Measurements from ENCODE around the gene FBXW4.

The FBXW4 gene

GRCh38 chr10:101694674-101695403 is at the start of gene FBXW4 (continued):
- TF ChIP-seq, protein P1, sequence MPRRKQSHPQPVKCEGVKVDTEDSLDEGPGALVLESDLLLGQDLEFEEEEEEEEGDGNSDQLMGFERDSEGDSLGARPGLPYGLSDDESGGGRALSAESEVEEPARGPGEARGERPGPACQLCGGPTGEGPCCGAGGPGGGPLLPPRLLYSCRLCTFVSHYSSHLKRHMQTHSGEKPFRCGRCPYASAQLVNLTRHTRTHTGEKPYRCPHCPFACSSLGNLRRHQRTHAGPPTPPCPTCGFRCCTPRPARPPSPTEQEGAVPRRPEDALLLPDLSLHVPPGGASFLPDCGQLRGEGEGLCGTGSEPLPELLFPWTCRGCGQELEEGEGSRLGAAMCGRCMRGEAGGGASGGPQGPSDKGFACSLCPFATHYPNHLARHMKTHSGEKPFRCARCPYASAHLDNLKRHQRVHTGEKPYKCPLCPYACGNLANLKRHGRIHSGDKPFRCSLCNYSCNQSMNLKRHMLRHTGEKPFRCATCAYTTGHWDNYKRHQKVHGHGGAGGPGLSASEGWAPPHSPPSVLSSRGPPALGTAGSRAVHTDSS (tag by site-specific recombination; IDR thresholded peaks at IDR 0.05) = no peak; the same call in none of the 2 replicates
- no peak; the same call in 1 of the 2 replicates for TF ChIP-seq MYNN (tag by site-specific recombination; IDR thresholded peaks at IDR 0.05; ENCODE audit: borderline replicate concordance)
- TF ChIP-seq ZNF114 (tag by site-specific recombination; IDR thresholded peaks at IDR 0.05) = no peak
- TF ChIP-seq, protein P2, sequence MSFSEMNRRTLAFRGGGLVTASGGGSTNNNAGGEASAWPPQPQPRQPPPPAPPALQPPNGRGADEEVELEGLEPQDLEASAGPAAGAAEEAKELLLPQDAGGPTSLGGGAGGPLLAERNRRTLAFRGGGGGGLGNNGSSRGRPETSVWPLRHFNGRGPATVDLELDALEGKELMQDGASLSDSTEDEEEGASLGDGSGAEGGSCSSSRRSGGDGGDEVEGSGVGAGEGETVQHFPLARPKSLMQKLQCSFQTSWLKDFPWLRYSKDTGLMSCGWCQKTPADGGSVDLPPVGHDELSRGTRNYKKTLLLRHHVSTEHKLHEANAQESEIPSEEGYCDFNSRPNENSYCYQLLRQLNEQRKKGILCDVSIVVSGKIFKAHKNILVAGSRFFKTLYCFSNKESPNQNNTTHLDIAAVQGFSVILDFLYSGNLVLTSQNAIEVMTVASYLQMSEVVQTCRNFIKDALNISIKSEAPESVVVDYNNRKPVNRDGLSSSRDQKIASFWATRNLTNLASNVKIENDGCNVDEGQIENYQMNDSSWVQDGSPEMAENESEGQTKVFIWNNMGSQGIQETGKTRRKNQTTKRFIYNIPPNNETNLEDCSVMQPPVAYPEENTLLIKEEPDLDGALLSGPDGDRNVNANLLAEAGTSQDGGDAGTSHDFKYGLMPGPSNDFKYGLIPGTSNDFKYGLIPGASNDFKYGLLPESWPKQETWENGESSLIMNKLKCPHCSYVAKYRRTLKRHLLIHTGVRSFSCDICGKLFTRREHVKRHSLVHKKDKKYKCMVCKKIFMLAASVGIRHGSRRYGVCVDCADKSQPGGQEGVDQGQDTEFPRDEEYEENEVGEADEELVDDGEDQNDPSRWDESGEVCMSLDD (tag by site-specific recombination; IDR thresholded peaks at IDR 0.05) = peak; percentile 62
- TF ChIP-seq ZNF398 (tag by site-specific recombination; IDR thresholded peaks at IDR 0.05) = peak; percentile 63
- TF ChIP-seq ZNF221 (tag by site-specific recombination; IDR thresholded peaks at IDR 0.05; ENCODE audit: borderline replicate concordance) = no peak
- no peak for TF ChIP-seq HOXD13 (CRISPR knock-in tag; IDR thresholded peaks at IDR 0.05; ENCODE audit: borderline replicate concordance)
- TF ChIP-seq ZEB2 (tag by site-specific recombination; IDR thresholded peaks at IDR 0.05) = peak; percentile 24
- no peak for TF ChIP-seq TSHZ1 (tag by site-specific recombination; IDR thresholded peaks at IDR 0.05; ENCODE audit: borderline replicate concordance)
- peak; percentile 59 for TF ChIP-seq YY1 (tag by site-specific recombination; IDR thresholded peaks at IDR 0.05)
- TF ChIP-seq ZXDB (tag by site-specific recombination; IDR thresholded peaks at IDR 0.05) = peak; percentile 74
- no peak for TF ChIP-seq ZNF560 (tag by site-specific recombination; IDR thresholded peaks at IDR 0.05; ENCODE audit: borderline replicate concordance)
- no peak for TF ChIP-seq ZNF24 (tag by site-specific recombination; IDR thresholded peaks at IDR 0.05)
- no peak for TF ChIP-seq ZNF549 (tag by site-specific recombination; IDR thresholded peaks at IDR 0.05)
- no peak for TF ChIP-seq ZNF473 (tag by site-specific recombination; IDR thresholded peaks at IDR 0.05)
- TF ChIP-seq ZNF777 (tag by site-specific recombination; IDR thresholded peaks at IDR 0.05; ENCODE audit: borderline replicate concordance) = no peak; the same call in 1 of the 2 replicates
- no peak for TF ChIP-seq ZFP41 (tag by site-specific recombination; IDR thresholded peaks at IDR 0.05; ENCODE audit: borderline replicate concordance)
- TF ChIP-seq ZNF785 (tag by site-specific recombination; IDR thresholded peaks at IDR 0.05) = no peak; the same call in 1 of the 2 replicates
- TF ChIP-seq ZBTB6 (tag by site-specific recombination; IDR thresholded peaks at IDR 0.05) = no peak
- peak; percentile 94 for TF ChIP-seq YY2 (tag by site-specific recombination; IDR thresholded peaks at IDR 0.05)
- no peak for TF ChIP-seq ZNF274 (IDR thresholded peaks at IDR 0.05; ENCODE audit: low read length)
- TF ChIP-seq ZNF274 (tag by site-specific recombination; IDR thresholded peaks at IDR 0.05; ENCODE audit: borderline replicate concordance) = no peak
- TF ChIP-seq ZFP69B (tag by site-specific recombination; IDR thresholded peaks at IDR 0.05) = peak; percentile 13; the same call in 1 of the 2 replicates
- TF ChIP-seq ZNF791 (tag by site-specific recombination; IDR thresholded peaks at IDR 0.05) = no peak
- no peak for TF ChIP-seq ZNF830 (tag by site-specific recombination; IDR thresholded peaks at IDR 0.05; ENCODE audit: low read depth)
- peak; percentile 66; the same call in 1 of the 2 replicates for TF ChIP-seq TRIM28 (IDR thresholded peaks at IDR 0.05; ENCODE audit: borderline replicate concordance, low read length)
- TF ChIP-seq ZNF335 (tag by site-specific recombination; conservative IDR thresholded peaks at IDR 0.05) = peak; percentile 78; the same call in 1 of the 2 replicates
- TF ChIP-seq ZNF394 (tag by site-specific recombination; IDR thresholded peaks at IDR 0.05; ENCODE audit: borderline replicate concordance) = peak; percentile 61; the same call in 1 of the 2 replicates
